ENCODE results near the gene MEI1.

- TF ChIP-seq POLR2A (IDR thresholded peaks at IDR 0.05) (no peak), CTCF (IDR thresholded peaks at IDR 0.05) (no peak)
Measured at GRCh38 chr22:41722496-41722895, 23.2 kb downstream of the MEI1 start.
